Stromal cell of bone marrow (primary cell): Measurements from ENCODE around the gene NCOR2.
"Not testable (repeated sequence)": the region's sequence is repeated elsewhere in the genome, so short reads cannot be mapped to it uniquely, and the experiment has no call there.

Experiments used
- DNase-seq: peaks from one replicate; pipeline ENCODE4 v3.0.0-alpha.2; 2012; ENCODE audit warnings: low read depth

Gene NCOR2

DNA sequence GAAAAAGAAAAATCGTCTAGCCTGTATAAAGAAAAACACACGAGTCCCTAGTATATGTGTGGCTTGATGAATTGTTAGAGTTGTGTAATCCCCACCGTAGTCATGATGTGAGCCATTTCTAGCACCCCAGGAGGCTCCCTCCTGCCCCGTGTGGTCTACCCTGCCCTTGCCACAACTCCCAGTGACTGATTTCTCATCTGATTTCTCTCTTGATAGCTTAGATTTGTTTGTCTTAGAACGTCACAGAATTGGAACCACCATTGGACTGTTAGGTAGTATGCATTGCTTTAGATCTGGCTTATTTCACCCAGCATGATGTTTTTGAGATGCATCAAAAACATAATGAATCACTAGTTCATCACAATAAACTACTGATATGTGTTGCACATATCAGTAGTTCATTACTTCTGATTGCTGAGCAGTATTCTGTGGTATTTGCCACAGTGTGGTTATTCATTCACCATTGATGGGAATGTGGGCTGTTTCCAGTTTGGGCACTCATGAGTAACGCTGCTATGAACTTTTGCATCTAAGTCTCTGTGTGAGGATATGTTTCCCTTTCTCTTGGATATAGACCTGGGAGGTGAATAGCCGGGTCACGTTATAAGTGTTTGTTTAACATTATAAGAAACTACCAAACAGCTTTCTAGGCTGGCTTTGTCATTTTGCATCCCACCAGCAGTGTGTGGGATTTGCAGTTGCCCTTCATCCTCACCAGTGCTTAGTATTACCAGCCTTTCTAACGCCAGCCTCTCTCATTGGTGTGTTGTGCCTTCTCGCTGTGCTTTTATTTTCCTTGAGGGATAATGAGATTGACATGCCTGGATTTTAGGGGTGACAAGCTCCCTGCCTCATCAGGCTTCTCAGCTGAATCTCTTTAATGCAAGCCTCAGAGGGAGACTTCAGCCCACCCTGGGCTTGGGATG is 31.9 kb upstream of the NCOR2 start:
- DNase-seq, result peak; percentile 65

- DNase-seq, result no peak
These were observed 29.6 kb upstream of the NCOR2 start for GRCh38 chr12:124597041-124597440.

DNA sequence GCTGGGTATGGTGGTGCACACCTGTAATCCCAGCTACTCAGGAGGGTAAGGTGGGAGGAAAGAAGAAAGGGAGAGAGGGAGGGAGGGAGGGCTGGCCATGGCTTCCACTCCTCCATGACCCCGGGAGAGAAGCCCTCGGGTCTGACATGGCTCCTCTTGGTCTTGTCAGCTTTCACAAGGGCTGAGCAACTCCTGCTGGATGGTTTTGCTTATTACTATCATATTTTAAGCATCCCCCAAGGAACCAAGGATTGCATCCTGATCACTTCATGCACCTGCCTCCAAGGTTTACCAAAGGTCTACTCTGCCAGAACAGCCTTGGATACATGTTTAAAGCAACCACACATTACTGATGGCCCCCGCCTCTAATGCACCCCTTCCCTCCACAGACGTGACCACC is 28.0 kb upstream of the NCOR2 start:
- no peak for DNase-seq

DNA sequence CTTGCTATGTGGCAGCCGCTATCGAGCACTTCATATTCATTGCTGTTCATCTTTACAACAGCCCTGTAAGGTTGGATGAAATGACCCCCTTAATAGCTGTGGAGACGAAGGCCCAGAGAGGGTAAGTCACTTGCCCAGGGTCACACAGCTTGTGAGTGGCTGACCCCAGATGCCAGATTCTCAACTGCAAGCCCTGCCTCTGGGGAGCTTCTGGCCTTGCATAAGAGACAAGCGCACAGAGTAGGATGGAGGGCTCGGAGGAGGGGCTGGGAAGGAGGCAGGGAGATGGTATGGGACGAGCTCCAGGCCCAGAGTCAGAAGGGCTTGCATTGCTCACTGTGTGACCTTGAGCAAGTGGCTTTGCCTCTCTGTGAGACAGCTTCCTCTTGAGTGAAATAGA is 27.4 kb upstream of the NCOR2 start:
- DNase-seq, result no peak

DNA sequence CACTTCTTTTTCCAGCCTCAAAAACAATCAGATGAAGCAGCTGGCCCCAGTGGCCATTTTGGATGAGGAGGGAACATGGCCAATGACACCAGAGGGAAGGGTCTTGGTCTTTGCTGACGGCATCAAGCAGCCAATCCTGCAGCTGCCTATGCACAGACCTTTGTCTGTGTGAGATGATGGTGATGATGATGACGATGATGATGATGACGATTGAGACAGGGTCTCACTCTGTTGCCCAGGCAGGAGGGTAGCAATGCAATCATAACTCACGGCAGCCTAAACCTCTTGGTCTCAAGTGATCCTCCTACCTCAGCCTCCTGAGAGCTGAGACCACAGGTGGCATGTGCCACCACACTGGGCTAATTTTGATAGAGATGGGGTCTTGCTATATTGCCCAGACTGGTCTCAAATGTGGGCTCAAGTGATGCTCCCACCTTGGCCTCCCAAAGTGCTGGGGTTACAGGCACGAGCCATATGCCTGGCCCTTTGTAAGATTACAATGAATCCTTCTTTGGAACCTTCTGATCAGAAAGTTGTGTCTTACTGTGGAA is 26.5 kb upstream of the NCOR2 start:
- DNase-seq, result no peak

DNA sequence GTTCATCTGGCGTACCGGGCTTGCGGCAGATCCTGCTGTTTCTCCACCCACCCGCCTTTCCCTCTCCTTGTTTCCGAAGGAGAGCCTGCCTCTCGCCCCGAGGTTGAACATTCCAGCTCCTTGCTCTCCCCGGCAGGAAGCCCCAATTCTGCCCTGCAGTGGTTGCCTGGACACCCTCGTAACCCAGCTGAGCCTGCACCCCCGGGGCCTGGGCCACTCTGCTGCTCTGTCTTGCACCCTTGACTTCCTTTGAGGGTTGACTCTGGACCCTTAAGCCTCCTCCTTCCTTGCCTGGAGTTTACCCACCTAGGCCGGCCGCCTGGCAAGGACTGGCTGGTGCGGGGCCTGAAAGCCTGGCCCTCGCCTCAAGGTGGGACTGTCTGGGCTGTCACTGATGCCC is 25.8 kb upstream of the NCOR2 start:
- no peak for DNase-seq

- DNase-seq, result no peak
These were observed 25.2 kb upstream of the NCOR2 start for GRCh38 chr12:124592481-124593160.

DNA sequence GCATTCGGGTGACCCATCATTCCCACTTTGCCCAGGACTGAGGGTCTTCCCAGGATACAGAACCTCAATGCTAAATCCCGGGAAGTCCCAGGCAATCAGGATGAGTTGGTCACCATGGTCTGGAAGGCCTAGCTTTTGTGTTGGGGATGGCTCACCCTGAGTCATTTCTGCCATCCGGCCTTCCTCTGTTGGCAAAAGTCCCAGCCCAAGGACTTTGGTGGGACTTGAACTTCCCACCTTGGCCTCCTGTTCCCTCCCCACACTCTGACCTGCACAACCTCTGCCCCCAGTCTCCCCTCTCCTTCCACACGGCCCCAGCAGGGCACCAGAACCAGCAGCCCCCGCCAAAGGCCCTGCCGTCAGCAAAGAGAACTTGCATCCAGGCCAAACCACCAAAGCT is 24.6 kb upstream of the NCOR2 start:
- peak; percentile 71 for DNase-seq

DNA sequence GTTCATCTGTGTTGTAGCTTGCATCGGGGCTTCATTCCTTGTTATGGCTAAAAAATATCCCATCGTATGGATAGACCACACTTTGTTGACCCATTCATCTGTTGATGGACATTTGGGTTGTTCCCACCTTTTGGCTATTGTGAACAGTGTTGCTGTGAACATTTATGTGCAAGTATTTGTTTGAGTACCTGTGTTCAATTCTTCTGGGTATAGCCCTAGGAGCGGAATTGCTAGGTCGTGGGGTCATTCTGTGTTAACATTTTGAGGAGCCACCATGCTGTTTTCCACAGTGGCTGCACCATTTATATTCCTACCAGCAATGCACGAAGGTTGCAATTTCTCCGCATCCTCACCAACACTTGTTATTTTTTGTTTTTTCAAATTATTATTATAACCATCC is 23.0 kb upstream of the NCOR2 start:
- no peak for DNase-seq

DNA sequence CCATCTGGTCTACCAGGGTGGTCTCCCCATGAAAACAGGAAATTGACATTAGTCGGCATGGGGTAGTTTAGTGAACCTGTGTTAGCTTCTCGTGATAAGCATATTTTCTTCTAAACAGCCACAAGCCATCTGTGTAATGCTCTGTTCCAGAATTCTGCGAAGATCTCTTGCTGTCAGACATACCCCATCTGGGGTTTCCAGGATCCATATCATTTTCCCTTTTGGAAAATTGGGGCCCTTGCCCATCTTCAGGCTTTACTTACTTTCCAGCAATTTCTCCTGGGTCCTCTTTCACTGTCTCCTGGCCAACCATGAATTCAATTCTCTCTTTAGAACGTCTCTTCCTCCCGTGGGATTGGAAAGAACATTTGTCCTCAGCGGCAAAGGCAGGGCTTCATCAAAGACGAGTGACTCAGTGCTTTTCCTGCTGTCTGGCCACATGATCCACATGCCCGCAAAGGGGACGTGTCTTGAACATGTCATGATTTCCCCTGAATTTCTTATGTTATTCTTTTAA is 21.4 kb upstream of the NCOR2 start:
- DNase-seq, result peak; percentile 48

DNA sequence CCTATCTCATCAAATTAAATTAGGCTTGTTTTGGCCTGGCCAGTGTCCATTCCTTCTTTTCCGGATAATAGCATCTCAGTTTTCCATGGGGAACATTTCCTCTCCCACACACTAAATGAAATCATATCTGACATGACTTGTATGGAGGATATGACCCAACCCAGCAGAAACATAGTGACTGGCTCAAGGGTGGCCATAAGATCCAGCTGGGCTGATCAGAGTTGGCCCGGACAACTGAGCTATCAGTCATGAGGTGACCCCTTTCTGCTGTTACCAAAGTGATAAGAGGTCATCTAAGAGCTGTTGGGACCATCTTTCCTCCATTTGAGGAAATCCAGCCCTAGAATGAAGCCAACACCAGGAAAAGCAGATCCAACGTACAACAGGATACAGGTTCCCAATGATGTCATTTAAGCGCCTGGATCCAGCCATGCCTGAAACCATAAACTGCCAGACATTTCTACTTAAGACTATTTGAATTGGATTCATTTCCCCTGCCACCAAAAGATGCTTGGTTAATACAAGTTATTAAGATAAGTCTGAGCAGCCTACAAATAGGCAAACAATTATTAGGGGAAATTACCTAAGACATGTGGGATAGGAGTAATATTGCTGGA is 20.7 kb upstream of the NCOR2 start:
- DNase-seq, result no peak

- no peak for DNase-seq
These were observed 19.3 kb upstream of the NCOR2 start for GRCh38 chr12:124586756-124587155.

- DNase-seq, result not testable (repeated sequence)
These were observed 17.1 kb upstream of the NCOR2 start for GRCh38 chr12:124584494-124584893.

DNA sequence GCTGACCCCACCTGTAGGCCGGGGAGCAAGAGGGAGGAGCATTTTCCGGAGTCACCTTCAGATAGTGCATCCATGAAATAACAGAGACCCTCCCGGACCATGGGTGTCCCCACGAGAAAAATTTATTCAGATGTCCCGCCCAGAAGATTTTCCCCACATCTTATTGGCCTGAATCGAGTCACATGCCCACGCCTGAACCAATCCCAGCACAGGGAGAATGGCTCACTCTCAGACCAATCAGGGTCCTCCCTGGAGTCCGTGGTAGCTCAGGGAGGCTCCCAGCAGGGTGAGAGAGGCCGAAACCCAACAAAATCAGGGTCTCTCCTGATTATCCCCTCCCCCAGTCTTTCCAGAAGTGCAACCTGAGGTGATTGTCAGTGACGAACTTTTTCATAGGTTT is 16.4 kb upstream of the NCOR2 start:
- DNase-seq, result no peak

DNA sequence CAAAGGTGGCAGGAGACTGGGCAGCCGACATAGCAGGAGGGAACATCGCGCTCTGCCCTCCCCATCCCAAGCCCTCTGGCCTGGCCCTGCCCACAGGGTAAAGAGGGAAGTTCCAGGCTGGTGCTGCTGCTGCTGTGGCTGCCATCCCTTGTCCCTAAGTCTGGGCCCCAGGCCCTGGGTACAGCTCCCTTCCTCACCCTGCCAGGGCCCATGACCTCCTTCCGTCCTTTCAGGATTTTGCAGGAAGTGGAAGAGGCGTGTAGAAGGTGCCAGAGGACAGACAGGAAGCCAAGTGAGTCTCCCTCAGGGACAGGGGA is 14.7 kb upstream of the NCOR2 start:
- DNase-seq, result no peak

DNA sequence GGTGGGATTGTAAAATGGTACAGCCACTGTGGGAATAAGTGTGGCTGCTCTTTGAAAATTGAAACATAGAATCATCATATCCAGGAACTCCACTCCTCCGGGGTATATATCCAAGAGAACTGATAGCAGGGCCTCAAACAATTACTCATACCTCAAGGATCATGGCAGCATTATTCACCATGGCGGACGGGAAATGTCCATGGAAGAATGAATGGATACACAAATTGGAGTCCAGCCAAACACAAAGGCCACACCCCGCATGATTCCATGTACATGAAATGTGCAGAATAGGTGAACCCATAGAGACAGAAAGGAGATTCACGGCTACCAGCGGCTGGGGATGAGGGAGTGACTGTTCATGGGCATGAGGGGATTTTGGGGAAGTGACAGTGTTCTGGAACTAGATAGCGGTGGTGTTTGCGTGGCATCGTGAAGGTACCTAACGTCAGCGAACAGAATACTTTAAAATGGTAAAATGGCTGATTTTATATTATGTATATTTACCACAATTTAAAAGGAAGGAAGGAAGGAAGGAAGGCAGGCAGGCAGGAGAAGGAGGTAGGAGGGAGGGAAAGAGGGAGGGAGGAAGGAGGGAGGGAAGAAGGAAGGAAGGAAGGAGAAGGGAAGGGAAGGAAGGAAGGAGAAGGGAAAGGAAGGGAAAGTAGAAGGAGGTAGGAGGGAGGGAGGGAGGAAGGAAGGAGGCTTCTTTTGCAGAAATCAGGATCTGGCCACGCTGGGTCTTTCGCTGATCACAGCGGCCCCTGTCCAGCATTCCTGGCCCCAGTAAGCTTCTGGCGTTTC is 14.1 kb upstream of the NCOR2 start:
- no peak for DNase-seq

DNA sequence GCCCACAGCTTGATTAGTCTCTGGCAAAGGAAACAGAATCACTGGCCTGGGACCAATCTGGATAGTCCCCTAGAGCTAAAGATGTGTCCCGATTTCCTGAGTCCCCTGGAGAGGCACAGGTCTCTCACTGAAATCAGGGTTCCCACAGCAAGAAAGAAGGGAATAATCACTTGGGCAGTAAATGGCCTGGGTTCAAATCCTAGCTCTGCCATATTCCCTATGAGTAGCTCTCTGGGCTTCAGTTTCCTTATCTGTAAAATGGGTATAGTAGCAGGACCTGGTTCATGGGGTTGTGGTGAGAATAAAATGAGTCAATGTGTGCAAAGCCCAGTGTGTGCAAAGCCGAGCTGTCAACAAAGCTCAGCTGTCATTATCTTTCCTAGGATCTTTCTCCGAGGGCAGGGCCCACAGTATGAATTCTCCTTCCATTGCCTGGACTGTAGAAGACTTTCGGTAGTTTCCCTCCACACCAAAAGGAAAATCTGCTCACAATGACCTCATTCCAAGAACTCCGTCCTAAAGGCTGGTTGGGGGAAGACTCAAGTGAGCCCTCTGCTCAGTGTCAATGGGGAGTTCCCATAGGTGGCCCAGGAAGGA is 12.6 kb upstream of the NCOR2 start:
- DNase-seq, result no peak

DNA sequence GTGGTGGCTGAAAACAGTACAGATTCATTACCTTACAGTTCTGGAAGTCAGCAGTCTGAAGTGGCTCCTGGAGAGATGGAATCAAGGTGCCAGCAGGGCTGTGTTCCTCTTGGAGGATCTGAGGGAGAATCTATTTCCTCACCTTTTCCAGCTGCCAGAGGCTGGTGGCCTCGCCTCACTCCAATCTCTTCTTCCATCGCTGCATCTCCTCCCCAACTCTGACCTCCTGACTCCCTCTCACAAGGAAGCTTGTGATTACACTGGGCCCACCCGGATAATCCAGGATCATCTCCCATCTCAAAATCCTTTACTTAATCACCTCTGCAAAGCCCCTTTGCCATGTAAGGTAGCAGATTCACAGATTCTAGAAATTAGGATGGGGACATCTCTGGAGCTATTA is 11.4 kb upstream of the NCOR2 start:
- DNase-seq, result no peak

DNA sequence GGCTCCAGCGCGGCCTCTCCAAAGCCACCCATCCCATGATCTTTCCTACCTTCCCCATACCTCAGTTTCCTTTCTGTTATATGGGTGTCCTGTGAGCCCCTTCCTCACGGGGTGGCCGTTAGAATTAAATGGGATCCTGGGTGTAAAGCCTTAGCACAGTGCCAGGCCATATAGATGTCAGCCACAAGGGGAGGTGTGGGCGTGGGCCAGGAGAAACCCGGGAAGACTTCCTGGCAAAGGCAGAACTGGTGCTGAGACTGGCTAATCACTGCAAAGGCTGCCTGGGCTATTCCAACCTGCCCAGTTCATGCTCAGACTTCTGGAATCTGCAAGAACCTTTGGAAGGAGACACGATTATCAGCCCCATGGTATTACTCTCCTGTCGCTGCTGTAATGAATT is 11.0 kb upstream of the NCOR2 start:
- no peak for DNase-seq

- no peak for DNase-seq
These were observed 10.6 kb upstream of the NCOR2 start for GRCh38 chr12:124577986-124578385.

DNA sequence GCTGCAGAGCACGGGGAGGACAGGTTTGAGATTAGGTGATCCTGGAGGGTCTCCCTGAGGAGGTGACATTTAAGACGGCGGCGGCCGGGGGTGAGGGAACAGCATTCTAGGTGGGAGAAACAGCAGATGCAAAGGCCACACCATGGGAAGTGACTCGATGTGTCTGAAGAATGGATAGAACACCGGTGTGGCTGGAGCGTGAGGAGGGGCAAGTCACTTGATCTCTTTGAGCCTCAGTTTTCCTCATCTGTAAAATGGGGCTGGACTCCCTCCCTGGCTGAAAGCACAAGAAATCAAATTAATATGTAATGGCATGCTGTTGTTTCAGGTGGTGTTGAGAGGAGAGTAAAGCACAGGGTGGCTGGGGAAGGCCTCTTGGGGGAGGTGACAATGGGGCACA is 10.0 kb upstream of the NCOR2 start:
- DNase-seq, result no peak
